OCI-LY3 (cell line): Measurements from ENCODE around the gene NRROS.

ENCODE experiments used
- H2AFZ ChIP-seq: fragments of 200-600, 300-600 bp; shearing (Covaris generic); 2 replicates; pipeline ENCODE4 v1.6.0; 2014; ENCODE audit warnings: antibody characterized with exemption, low read depth, low read length
- H3K27ac ChIP-seq: fragments of 200-600, 300-600 bp; sonication (generic); 2 replicates; pipeline ENCODE4 v1.5.1; 2014; ENCODE audit warnings: mild to moderate bottlenecking, low read length, moderate library complexity, mixed read lengths
- H3K27me3 ChIP-seq: fragments of 200-600, 300-600 bp; sonication (generic); 2 replicates; pipeline ENCODE4 v1.6.1; 2014; ENCODE audit warnings: low read depth, low read length, mixed read lengths
- H3K36me3 ChIP-seq: fragments of 200-600, 300-600 bp; sonication (generic); replicated peaks from 2 replicates; pipeline ENCODE3; 2014; ENCODE audit warnings: low read depth, low read length, mixed read lengths
- H3K4me1 ChIP-seq: fragments of 300-600, 200-600 bp; sonication (generic); 2 replicates; pipeline ENCODE4 v1.6.1; 2014; ENCODE audit warnings: low read length, mixed read lengths
- H3K4me2 ChIP-seq: fragments of 200-600, 300-600 bp; sonication (generic); 2 replicates; pipeline ENCODE4 v1.6.1; 2014; ENCODE audit warnings: low read length, mixed read lengths
- H3K4me3 ChIP-seq: fragments of 300-600, 200-600 bp; sonication (generic); 2 replicates; pipeline ENCODE4 v1.5.1; 2014; ENCODE audit warnings: antibody characterized with exemption, mild to moderate bottlenecking, low read length, moderate library complexity
- H3K79me2 ChIP-seq: fragments of 300-600, 200-600 bp; shearing (Covaris generic); 2 replicates; pipeline ENCODE4 v1.6.1; 2014; ENCODE audit warnings: mild to moderate bottlenecking, low read length, mixed read lengths
- H3K9ac ChIP-seq: fragments of 300-600, 200-600 bp; shearing (Covaris generic); 2 replicates; pipeline ENCODE4 v1.6.0; 2014; ENCODE audit warnings: mild to moderate bottlenecking, low read length, moderate library complexity
- H3K9me3 ChIP-seq: fragments of 200-600, 300-600 bp; shearing (Covaris generic); 2 replicates; pipeline ENCODE4 v1.6.1; 2014; ENCODE audit warnings: low read length, mixed read lengths; ENCODE audit not compliant: insufficient read depth
- H4K20me1 ChIP-seq: fragments of 200-600, 300-600 bp; sonication (generic); 2 replicates; pipeline ENCODE4 v1.6.1; 2016; ENCODE audit warnings: low read length, mixed read lengths; ENCODE audit not compliant: insufficient read depth
- EZH2phosphoT487 ChIP-seq: fragments of 200-600 bp; shearing (Covaris generic); IDR thresholded peaks from 2 replicates; pipeline ENCODE4 v1.6.1; 2018; ENCODE audit warnings: antibody characterized with exemption, mixed run types, low read depth
- TF ChIP-seq, protein P1 (sequence below): fragments of 200-600, 300-600 bp; sonication (generic); IDR thresholded peaks from 2 replicates; pipeline ENCODE4 v1.5.1; 2014; ENCODE audit warnings: antibody characterized with exemption, low read length, low read depth

NRROS gene

DNA sequence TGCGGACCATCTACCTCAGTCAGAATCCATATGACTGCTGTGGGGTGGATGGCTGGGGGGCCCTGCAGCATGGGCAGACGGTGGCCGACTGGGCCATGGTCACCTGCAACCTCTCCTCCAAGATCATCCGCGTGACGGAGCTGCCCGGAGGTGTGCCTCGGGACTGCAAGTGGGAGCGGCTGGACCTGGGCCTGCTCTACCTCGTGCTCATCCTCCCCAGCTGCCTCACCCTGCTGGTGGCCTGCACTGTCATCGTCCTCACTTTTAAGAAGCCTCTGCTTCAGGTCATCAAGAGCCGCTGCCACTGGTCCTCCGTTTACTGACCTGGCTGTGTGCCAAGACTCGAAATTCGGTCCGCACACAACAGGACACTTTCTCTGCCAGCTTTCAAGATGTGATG, 21.9 kb downstream of the NRROS start:
- no peaks in the 10 kb centered on the region for H3K27me3 ChIP-seq
- 0 out of 2 replicates have a peak, but pooled peaks cover 3% of the 10 kb centered on the region for H3K4me1 ChIP-seq
- H3K4me2 ChIP-seq: no peak overlapping the region
- H3K79me2 ChIP-seq: peaks cover 40% of the 10 kb centered on the region
- TF ChIP-seq, protein P1, sequence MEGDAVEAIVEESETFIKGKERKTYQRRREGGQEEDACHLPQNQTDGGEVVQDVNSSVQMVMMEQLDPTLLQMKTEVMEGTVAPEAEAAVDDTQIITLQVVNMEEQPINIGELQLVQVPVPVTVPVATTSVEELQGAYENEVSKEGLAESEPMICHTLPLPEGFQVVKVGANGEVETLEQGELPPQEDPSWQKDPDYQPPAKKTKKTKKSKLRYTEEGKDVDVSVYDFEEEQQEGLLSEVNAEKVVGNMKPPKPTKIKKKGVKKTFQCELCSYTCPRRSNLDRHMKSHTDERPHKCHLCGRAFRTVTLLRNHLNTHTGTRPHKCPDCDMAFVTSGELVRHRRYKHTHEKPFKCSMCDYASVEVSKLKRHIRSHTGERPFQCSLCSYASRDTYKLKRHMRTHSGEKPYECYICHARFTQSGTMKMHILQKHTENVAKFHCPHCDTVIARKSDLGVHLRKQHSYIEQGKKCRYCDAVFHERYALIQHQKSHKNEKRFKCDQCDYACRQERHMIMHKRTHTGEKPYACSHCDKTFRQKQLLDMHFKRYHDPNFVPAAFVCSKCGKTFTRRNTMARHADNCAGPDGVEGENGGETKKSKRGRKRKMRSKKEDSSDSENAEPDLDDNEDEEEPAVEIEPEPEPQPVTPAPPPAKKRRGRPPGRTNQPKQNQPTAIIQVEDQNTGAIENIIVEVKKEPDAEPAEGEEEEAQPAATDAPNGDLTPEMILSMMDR: no peak
- no peak for TF ChIP-seq EZH2phosphoT487
- peaks cover 27% of the 10 kb centered on the region for H4K20me1 ChIP-seq
- no peak overlapping the region for H3K9ac ChIP-seq
- H3K36me3 ChIP-seq: peaks cover 68% of the 10 kb centered on the region
- H3K27ac ChIP-seq: no peak overlapping the region
- no peak overlapping the region for H3K4me3 ChIP-seq
- no peaks in the 10 kb centered on the region for H3K9me3 ChIP-seq
- H2AFZ ChIP-seq: no peak overlapping the region

DNA sequence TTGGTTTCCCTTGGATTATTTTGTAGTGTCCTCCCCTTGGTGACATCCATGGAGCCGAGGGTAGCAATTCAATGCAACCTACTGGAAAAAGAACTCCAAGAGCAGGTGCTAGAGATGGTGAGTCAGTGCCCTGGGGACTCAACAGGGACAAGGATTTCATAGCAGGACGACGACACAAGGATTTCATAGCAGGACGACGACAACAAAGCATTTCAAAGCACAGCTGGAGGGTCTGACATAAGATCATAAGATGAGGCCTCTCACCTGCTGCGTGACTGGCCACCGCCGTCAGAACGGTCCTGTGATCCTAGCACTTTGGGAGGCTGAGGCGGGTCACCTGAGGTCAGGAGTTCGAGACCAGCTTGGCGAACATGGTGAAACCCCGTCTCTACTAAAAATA, 22.5 kb downstream of the NRROS start:
- Histone ChIP-seq H3K27me3 (no peaks in the 10 kb centered on the region), H3K27ac (no peak overlapping the region), H2AFZ (no peak overlapping the region), H3K4me1 (0 out of 2 replicates have a peak, but pooled peaks cover 3% of the 10 kb centered on the region), H3K36me3 (peaks cover 64% of the 10 kb centered on the region), H3K4me2 (no peak overlapping the region), H3K9me3 (no peaks in the 10 kb centered on the region), H3K4me3 (no peak overlapping the region), H4K20me1 (peaks cover 27% of the 10 kb centered on the region), H3K79me2 (peaks cover 36% of the 10 kb centered on the region), H3K9ac (no peak overlapping the region)
- TF ChIP-seq, protein P1: no peak
- no peak for TF ChIP-seq EZH2phosphoT487

DNA sequence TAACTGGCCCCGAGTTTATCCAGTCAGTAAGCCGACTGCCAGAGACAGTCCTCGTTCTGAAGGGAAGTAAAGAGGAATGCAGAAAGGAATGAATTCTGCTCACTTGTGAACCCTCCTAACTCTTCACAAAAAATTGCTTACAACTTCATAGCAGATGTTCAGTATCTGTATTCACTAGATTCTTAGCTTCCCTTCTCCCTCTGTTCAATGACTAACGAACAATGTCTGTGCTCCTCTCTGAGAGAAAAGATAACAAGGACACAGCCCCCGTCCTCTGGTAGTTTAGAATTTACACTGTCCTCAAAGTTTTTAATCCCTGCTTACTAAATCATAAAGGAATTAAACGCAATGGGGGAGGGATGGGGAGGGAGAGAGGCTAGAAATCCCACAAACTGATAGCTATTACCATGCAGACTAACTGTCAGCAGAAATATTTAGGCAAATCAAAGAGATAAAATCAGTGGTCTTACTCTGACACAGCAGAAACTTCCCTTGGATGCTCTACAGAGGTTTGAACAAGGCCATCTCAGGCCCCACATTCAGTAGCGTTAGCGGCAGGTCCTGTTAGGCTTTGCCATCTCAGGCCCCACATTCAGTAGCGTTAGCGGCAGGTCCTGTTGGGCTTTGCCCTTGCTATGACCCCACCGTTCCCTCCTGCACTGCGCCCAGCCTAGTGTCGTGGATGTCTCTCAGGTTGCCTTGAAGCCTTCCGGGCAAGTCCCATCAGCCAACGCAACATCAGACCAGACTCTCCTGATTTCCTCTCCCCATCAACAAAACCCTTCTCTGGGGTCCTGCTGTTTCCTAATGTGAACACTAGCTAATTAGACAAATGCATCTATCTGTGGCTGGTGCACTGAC, 23.4 kb downstream of the NRROS start:
- Histone ChIP-seq H3K9me3 (no peaks in the 10 kb centered on the region), H3K27me3 (no peaks in the 10 kb centered on the region), H2AFZ (no peak overlapping the region), H3K4me3 (no peak overlapping the region), H3K4me2 (no peak overlapping the region), H3K4me1 (0 out of 2 replicates have a peak, but pooled peaks cover 3% of the 10 kb centered on the region), H3K79me2 (peaks cover 33% of the 10 kb centered on the region), H4K20me1 (peaks cover 24% of the 10 kb centered on the region), H3K9ac (no peak overlapping the region), H3K27ac (no peak overlapping the region), H3K36me3 (peaks cover 63% of the 10 kb centered on the region)
- TF ChIP-seq, protein P1: no peak
- no peak for TF ChIP-seq EZH2phosphoT487

DNA sequence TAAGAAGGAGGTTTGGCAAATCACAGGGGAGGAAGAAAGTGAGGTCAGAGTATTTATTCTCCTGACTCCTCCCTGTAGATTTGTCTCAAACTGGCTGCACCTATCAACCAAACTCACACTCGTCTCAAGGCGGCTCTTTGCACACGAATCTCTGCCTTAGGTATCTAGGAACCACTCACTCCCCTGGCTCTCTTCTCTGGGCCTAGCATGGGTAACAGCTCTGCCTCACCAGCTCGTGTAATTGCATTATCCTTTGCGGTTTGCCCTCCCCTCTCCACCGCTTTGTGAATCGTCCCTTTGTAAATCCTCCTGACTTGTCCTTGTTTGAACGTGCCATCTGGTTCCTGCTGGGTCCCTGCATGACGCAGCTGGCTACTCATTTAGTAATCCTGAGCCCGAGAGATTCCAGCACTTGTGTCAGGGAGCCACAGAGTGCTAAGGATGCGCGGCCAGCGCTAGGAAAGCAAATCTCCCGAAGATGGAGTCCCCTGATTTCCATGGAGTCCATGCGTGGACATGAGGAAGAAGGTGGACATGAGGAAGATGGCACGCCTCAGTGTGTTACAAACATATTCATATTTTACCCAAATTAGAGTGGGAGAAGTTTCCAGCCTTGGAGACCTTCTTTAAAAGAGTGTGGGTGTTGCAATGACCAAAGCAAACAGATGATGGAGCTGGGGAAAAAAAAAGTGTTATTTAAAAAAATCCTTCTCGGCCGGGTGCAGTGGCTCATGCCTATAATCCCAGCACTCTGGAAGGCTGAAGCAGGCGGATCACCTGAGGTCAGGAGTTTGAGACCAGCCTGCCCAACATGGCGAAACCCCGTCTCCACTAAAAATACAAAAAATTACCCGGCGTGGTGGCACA, 26.7 kb downstream of the NRROS start:
- H3K36me3 ChIP-seq: peaks cover 50% of the 10 kb centered on the region
- no peak overlapping the region for H3K4me2 ChIP-seq
- H3K27me3 ChIP-seq: no peaks in the 10 kb centered on the region
- H4K20me1 ChIP-seq: peaks cover 14% of the 10 kb centered on the region
- H3K27ac ChIP-seq: no peak overlapping the region
- peaks cover 6% of the 10 kb centered on the region for H3K79me2 ChIP-seq
- H3K9ac ChIP-seq: no peak overlapping the region
- TF ChIP-seq, protein P1: no peak
- TF ChIP-seq EZH2phosphoT487: no peak
- H2AFZ ChIP-seq: no peak overlapping the region
- no peaks in the 10 kb centered on the region for H3K9me3 ChIP-seq
- 0 out of 2 replicates have a peak, but pooled peaks cover 3% of the 10 kb centered on the region for H3K4me1 ChIP-seq
- no peak overlapping the region for H3K4me3 ChIP-seq
